ENCODE data around the gene MAGEF1.

The MAGEF1 gene

GRCh38 chr3:184663756-184664155, 48.1 kb downstream of the MAGEF1 start:
- DNase-seq: no peak

DNA sequence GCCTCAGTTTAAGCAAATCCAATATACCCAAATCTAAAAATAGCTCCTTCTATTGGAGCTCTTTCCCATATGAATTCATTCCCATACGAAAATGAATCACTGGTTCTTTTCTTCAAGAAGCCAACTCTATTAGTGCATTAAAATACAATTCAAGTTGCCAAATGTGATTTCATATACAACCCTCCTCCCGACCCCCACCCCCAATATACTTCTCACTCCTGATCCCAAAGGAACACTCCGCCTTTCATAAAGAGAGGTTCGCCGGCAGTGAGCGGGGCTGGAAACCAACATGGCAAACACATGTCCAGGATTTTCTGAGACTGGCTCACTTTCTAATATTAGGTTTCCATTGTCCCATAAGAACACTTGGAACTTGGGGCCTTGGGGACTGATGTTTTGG, 48.5 kb downstream of the MAGEF1 start:
- no peak for DNase-seq

- DNase-seq: no peak
These were observed 49.7 kb downstream of the MAGEF1 start for GRCh38 chr3:184662187-184662586.

DNA sequence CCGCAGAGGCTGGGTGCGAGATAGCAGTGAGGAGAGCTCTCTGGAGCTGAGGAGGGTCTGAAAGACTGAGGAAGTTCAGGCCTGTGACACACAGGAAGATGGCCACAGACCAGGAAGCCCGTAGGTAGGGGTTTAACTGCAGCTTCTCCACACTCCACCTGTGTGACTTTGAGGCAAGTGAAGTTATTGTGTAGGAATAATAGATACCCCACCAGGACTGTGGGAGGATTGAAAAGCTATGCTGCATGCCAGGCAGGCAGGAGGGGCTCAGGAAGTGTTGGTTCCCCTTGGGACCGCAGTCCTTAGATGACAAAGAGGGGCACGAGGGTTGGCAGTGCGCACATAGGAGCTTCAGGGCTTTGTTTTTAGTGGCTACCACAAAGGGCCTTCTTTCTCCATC, 50.9 kb downstream of the MAGEF1 start:
- DNase-seq: no peak

Measured in NCI-H2171 treated with DMSO at 0.1 percent for 48 hours (cell line).